PC-9 (cell line): ENCODE data around the gene PIP5K1A. TPM values are rescaled to one million over a fixed set of nuclear protein-coding genes. Genes with fewer than 3 reads are reported as not detected.
A peak's percentile ranks its signal among the peaks of the same experiment; 100 is the strongest.

Source experiments
- BruUV-seq: library from RNA; stranded (reverse); fragments of 400-500 nt; replicated peaks from 2 replicates; lab custom pipeline; 2021; lab: Mats Ljungman, UMichigan
- CTCF ChIA-PET: fragments of 300-600 bp; sonication (Branson Sonifier 250); formaldehyde crosslinking; loops from one replicate; lab custom pipeline; 2022; ENCODE audit warnings: antibody characterized with exemption; lab: Charles Lee
- POLR2A ChIA-PET: fragments of 300-600 bp; sonication (Branson Sonifier 250); formaldehyde crosslinking; loops from one replicate; lab custom pipeline; 2022; ENCODE audit warnings: antibody characterized with exemption; ENCODE audit not compliant: unreplicated experiment; lab: Charles Lee
- DNase-seq, 2 experiments: peaks; one replicate each; pipeline versions ENCODE4 v3.0.0 to v3.0.0-alpha.2; 2015 to 2022; ENCODE audit warnings: mixed read lengths in 1 of 2
- H2AFZ ChIP-seq: fragments of 200-600 bp; sonication (generic); 2 replicates; pipeline ENCODE4 v1.8.1; 2017; ENCODE audit warnings: antibody characterized with exemption
- H3F3A ChIP-seq: fragments of 200-600 bp; sonication (generic); 2 replicates; pipeline ENCODE4 v1.8.1; 2017; ENCODE audit warnings: antibody characterized with exemption, mild to moderate bottlenecking, low read depth; ENCODE audit not compliant: insufficient read depth
- H3K27ac ChIP-seq: fragments of 200-600 bp; sonication (generic); 2 replicates; pipeline ENCODE4 v1.6.1; 2016; ENCODE audit warnings: mixed run types
- H3K27me3 ChIP-seq: fragments of 200-600 bp; sonication (generic); 2 replicates; pipeline ENCODE4 v1.6.1; 2016; ENCODE audit warnings: low read depth, mixed run types; ENCODE audit not compliant: insufficient read depth
- H3K36me3 ChIP-seq: fragments of 200-600 bp; sonication (generic); 2 replicates; pipeline ENCODE4 v1.6.1; 2016; ENCODE audit warnings: low read depth, mixed run types
- H3K4me1 ChIP-seq: fragments of 200-600 bp; sonication (generic); replicated peaks from 2 replicates; pipeline ENCODE4 v1.6.1; 2016; ENCODE audit warnings: mixed run types; ENCODE audit not compliant: insufficient read depth
- H3K4me2 ChIP-seq: fragments of 200-600 bp; sonication (generic); 2 replicates; pipeline ENCODE4 v1.6.1; 2017; ENCODE audit warnings: mixed run types
- H3K4me3 ChIP-seq: fragments of 200-600 bp; sonication (generic); 2 replicates; pipeline ENCODE4 v1.6.1; 2016; ENCODE audit warnings: mixed run types
- H3K79me2 ChIP-seq: fragments of 200-600 bp; sonication (generic); 2 replicates; pipeline ENCODE4 v1.6.1; 2017; ENCODE audit warnings: low read depth, mixed run types
- H3K9me2 ChIP-seq: fragments of 200-600 bp; sonication (generic); 2 replicates; pipeline ENCODE4 v1.8.1; 2017; ENCODE audit warnings: mild to moderate bottlenecking; ENCODE audit not compliant: insufficient read depth
- H3K9me3 ChIP-seq: fragments of 200-600 bp; sonication (generic); 2 replicates; pipeline ENCODE4 v1.8.1; 2016; ENCODE audit warnings: low read depth; ENCODE audit not compliant: insufficient read depth
- H4K20me1 ChIP-seq: fragments of 200-600 bp; sonication (generic); 2 replicates; pipeline ENCODE4 v1.8.1; 2017; ENCODE audit not compliant: insufficient read depth
- EZH2 ChIP-seq: fragments of 200-600 bp; sonication (generic); IDR thresholded peaks from 2 replicates; pipeline ENCODE4 v1.8.0; 2017; ENCODE audit warnings: antibody characterized with exemption, low read depth
- intact Hi-C: fragments of 100-400 bp; cut with micrococcal nuclease; formaldehyde crosslinking; loops from one replicate; pipeline ENCODE4 v1.10.0; 2022; ENCODE audit not compliant: unreplicated experiment
- total RNA-seq: library from RNA; stranded (reverse); gene quantifications from 2 replicates; pipeline ENCODE4 v1.2.3, GENCODE V29; 2021
- TF ChIP-seq, protein P1 (sequence below): fragments of 200-600 bp; sonication (generic); conservative IDR thresholded peaks from 2 replicates; pipeline ENCODE4 v1.6.1; 2017; ENCODE audit warnings: mixed run types, antibody characterized with exemption, mild to moderate bottlenecking, moderate library complexity

The PIP5K1A gene
- total RNA-seq, 1 experiment from 2014 or later: 69.7 TPM

DNA sequence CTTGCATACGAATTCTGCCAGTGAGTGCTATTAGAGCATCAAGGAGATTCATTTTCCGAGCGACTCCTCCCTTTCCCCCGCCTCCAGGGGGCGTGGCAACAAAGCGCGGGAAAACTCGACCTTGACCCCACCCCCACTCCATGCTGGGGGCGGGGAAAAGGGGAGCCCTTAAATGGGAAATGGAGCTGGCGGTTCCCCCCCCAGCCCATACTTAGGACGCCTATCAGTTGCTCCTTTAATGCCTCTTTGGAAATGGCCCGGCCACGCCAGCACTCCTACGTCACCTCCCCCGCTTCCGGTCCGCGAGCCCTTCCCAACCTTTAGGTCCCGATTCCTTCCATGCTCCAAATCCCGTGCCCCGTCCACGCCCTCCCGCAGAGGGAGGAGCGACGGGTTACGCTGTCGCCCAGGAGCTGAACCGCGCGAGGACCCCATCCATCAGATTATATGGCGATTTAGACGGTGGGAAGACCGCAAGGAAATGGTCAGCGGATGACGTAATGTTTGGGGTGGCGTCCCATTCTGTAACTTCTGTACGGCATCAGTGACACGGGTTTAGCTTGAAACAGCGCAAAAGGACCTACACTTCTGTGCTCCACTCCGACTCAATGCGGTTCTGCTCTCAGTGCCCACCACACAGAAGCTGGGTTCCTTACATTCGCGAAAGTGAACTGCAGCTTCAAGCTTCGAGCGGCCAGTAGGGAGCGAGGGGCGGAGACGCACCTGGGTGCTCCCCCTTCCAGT, 83.0 kb downstream of the PIP5K1A start:
- ChIA-PET CTCF (interaction anchor here (0.6 to 0.8 kb wide), 2 partner anchors 27 to 711 kb away, joined by 3 read pairs; partner anchors contain the start of gene PSMD4), POLR2A (interaction anchor here (0.5 to 1.7 kb wide), 18 partner anchors 19 to 755 kb away, joined by 3 to 31 read pairs (median 4); partner anchors contain the start of genes GOLPH3L, PI4KB, PSMB4 and S100A11)
- DNase-seq: peak; percentile 93 to 96
- Histone ChIP-seq H3K4me2 (peak overlapping the region; percentile 68), H2AFZ (peak overlapping the region; percentile 81), H4K20me1 (peaks cover 4% of the 10 kb centered on the region; the same call in 1 of the 2 replicates), H3K4me3 (peak overlapping the region; percentile 62), H3K9me3 (no peaks in the 10 kb centered on the region), H3F3A (peaks cover 4% of the 10 kb centered on the region; the same call in 1 of the 2 replicates), H3K27ac (peak overlapping the region; percentile 90), H3K4me1 (peaks cover 13% of the 10 kb centered on the region; the same call in 1 of the 2 replicates), H3K36me3 (0 out of 2 replicates have a peak, but pooled peaks cover 4% of the 10 kb centered on the region), H3K9me2 (no peaks in the 10 kb centered on the region), H3K27me3 (no peaks in the 10 kb centered on the region), H3K79me2 (peaks cover 35% of the 10 kb centered on the region)
- BruUV-seq: TSS peak; percentile 77
- no peak for TF ChIP-seq EZH2
- TF ChIP-seq, protein P1, sequence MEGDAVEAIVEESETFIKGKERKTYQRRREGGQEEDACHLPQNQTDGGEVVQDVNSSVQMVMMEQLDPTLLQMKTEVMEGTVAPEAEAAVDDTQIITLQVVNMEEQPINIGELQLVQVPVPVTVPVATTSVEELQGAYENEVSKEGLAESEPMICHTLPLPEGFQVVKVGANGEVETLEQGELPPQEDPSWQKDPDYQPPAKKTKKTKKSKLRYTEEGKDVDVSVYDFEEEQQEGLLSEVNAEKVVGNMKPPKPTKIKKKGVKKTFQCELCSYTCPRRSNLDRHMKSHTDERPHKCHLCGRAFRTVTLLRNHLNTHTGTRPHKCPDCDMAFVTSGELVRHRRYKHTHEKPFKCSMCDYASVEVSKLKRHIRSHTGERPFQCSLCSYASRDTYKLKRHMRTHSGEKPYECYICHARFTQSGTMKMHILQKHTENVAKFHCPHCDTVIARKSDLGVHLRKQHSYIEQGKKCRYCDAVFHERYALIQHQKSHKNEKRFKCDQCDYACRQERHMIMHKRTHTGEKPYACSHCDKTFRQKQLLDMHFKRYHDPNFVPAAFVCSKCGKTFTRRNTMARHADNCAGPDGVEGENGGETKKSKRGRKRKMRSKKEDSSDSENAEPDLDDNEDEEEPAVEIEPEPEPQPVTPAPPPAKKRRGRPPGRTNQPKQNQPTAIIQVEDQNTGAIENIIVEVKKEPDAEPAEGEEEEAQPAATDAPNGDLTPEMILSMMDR: peak; percentile 56; the same call in 1 of the 2 replicates
- intact Hi-C loops: loop anchor here (10.0 kb wide), 1 partner anchor 553 kb away; the partner anchor contains the start of genes C2CD4D and RORC

DNA sequence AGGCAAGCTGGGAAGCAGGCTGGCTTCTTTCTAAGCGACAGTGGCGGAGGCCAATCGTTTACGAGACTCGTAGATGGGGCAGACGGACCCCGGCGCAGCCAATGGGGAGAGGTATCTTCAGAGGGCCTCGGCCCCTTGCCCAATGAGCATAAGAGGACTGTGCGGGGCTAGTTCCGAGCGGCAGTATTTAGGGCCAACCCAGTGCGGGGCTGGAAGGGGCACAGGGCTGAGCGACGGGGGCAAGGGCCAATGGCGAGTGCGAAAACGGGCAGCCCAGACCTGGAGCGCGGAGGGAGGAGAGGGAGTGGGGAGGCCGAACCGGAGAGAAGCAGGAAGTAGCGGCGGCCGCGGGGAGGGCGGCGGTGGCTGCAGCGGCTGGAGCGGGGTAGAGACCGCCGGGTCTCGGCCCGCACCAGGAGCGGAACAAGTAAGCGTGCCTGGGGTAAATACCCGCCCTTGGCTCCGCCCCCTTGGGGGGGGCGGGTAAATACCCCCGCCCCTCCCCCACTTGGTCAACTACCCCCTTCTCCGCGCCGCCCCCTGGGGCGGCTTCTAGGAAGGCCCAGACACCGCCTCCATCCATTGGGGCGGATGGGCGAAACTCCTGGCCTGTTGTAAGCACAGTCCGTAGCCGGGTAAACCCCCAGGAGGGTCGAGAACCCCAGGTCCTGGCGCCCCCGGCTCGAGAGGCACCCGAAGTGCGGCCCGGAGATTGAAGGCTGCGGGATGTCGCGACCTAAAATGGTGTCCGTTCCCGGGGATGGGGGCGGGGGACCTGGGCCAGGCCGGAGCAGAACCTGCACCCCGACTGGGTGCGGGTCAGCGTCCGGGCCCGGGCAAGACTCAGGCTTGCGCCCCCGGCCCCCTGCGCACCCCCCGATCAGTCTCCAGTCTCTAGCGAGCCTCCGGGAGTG, 83.9 kb downstream of the PIP5K1A start, which contains the start of gene ZNF687:
TSS of gene ZNF687 (plus strand) at position 331 of the 914 bp plus-strand sequence. CDS start 3,993 bp downstream, outside the sequence.
- peaks cover 13% of the 10 kb centered on the region; the same call in 1 of the 2 replicates for H3K4me1 ChIP-seq
- H3K4me3 ChIP-seq: peak within 1 kb of the TSS; percentile 62

More for the DNA sequence above, 83.9 kb downstream of the PIP5K1A start, which contains the start of gene ZNF687:
- H3K79me2 ChIP-seq: peaks cover 35% of the 10 kb centered on the region
- H3K36me3 ChIP-seq: 0 out of 2 replicates have a peak, but pooled peaks cover 4% of the 10 kb centered on the region
- H3K9me3 ChIP-seq: no peaks in the 10 kb centered on the region
- TF ChIP-seq EZH2: no peak
- TF ChIP-seq, protein P1: no peak
- CTCF ChIA-PET: interaction anchor here (0.8 kb wide), 1 partner anchor 27 kb away, joined by 3 read pairs; the partner anchor contains the start of gene PSMD4
- POLR2A ChIA-PET: interaction anchor here (0.5 to 1.7 kb wide), 11 partner anchors 19 to 755 kb away, joined by 3 to 31 read pairs (median 5); partner anchors contain the start of genes GOLPH3L, PI4KB and S100A11
- H4K20me1 ChIP-seq: peaks cover 4% of the 10 kb centered on the region; the same call in 1 of the 2 replicates
- peak within 1 kb of the TSS; percentile 90 for H3K27ac ChIP-seq
- intact Hi-C loops: loop anchor here (1.0 to 10.0 kb wide), 3 partner anchors 28 to 553 kb away; partner anchors contain the start of genes C2CD4D, PSMD4 and RORC
- peak; percentile 99 to 100 for DNase-seq
- H3K4me2 ChIP-seq: peak within 1 kb of the TSS; percentile 100
- no peaks in the 10 kb centered on the region for H3K27me3 ChIP-seq
- no TSS peak for BruUV-seq
- H3K9me2 ChIP-seq: no peaks in the 10 kb centered on the region
- H3F3A ChIP-seq: peaks cover 4% of the 10 kb centered on the region; the same call in 1 of the 2 replicates
- H2AFZ ChIP-seq: peak within 1 kb of the TSS; percentile 81
